Measurements from ENCODE around the gene ZBED4.

Gene ZBED4

GRCh38 chr22:49915610-49916009 is 62.0 kb downstream of the ZBED4 start:
- Mint-ChIP-seq H3K4me3 (no peak overlapping the region), H3K27me3 (ENCODE audit: low read depth, poor library complexity) (no peaks in the 10 kb centered on the region), H3K36me3 (ENCODE audit: low read depth) (peaks cover 4% of the 10 kb centered on the region), H3K27ac (no peak overlapping the region), H3K4me1 (peaks cover 13% of the 10 kb centered on the region), H3K9me3 (no peaks in the 10 kb centered on the region)
- TF ChIP-seq CTCF (IDR thresholded peaks at IDR 0.05), result no peak
- peak; percentile 44 for DNase-seq

- DNase-seq, result no peak
- H3K4me1 Mint-ChIP-seq, result peaks cover 13% of the 10 kb centered on the region
- peaks cover 4% of the 10 kb centered on the region for H3K36me3 Mint-ChIP-seq (ENCODE audit: low read depth)
- no peak overlapping the region for H3K27ac Mint-ChIP-seq
- H3K27me3 Mint-ChIP-seq (ENCODE audit: low read depth, poor library complexity), result no peaks in the 10 kb centered on the region
- no peak for TF ChIP-seq CTCF (IDR thresholded peaks at IDR 0.05)
- H3K9me3 Mint-ChIP-seq, result no peaks in the 10 kb centered on the region
- peak overlapping the region; percentile 88 for H3K4me3 Mint-ChIP-seq
Measured at GRCh38 chr22:49916831-49917230, 63.2 kb downstream of the ZBED4 start.

GRCh38 chr22:49917974-49918910 is 64.6 kb downstream of the ZBED4 start, which contains the start of the genes ALG12 and CRELD2:
Gene ALG12 (minus strand): TSS chr22:49918438. CDS start chr22:49913765, 4,673 bp downstream.
Gene CRELD2 (plus strand): TSS chr22:49918634. CDS start chr22:49918770, 136 bp downstream.
- Mint-ChIP-seq H3K36me3 (ENCODE audit: low read depth) (no peaks in the 10 kb centered on the region), H3K27ac (no peak within 1 kb of the TSS), H3K4me1 (peaks cover 15% of the 10 kb centered on the region), H3K4me3 (peak within 1 kb of the TSS; percentile 88), H3K27me3 (ENCODE audit: low read depth, poor library complexity) (no peaks in the 10 kb centered on the region), H3K9me3 (no peaks in the 10 kb centered on the region)
- peak; percentile 98 for DNase-seq
- TF ChIP-seq CTCF (IDR thresholded peaks at IDR 0.05), result no peak

GRCh38 chr22:49918911-49919881 is 65.6 kb downstream of the ZBED4 start:
- no peak for DNase-seq
- H3K27me3 Mint-ChIP-seq (ENCODE audit: low read depth, poor library complexity), result no peaks in the 10 kb centered on the region
- no peak overlapping the region for H3K27ac Mint-ChIP-seq

GRCh38 chr22:49920859-49921258 is 67.2 kb downstream of the ZBED4 start:
- DNase-seq, result no peak
- H3K9me3 Mint-ChIP-seq, result no peaks in the 10 kb centered on the region
- no peaks in the 10 kb centered on the region for H3K27me3 Mint-ChIP-seq (ENCODE audit: low read depth, poor library complexity)
- TF ChIP-seq CTCF (IDR thresholded peaks at IDR 0.05), result no peak
- peaks cover 32% of the 10 kb centered on the region for H3K4me1 Mint-ChIP-seq
- no peak overlapping the region for H3K27ac Mint-ChIP-seq
- peaks cover 5% of the 10 kb centered on the region for H3K36me3 Mint-ChIP-seq (ENCODE audit: low read depth)
- no peak overlapping the region for H3K4me3 Mint-ChIP-seq

More at GRCh38 chr22:49918911-49919881, 65.6 kb downstream of the ZBED4 start:
- Mint-ChIP-seq H3K4me1 (peaks cover 25% of the 10 kb centered on the region), H3K36me3 (ENCODE audit: low read depth) (no peaks in the 10 kb centered on the region), H3K9me3 (no peaks in the 10 kb centered on the region), H3K4me3 (peak overlapping the region; percentile 76)
- TF ChIP-seq CTCF (IDR thresholded peaks at IDR 0.05), result no peak
